ENCODE data around the gene NUP58. TPM values are rescaled to one million over a fixed set of nuclear protein-coding genes. Genes with fewer than 3 reads are reported as not detected.

NUP58 gene
- total RNA-seq, 1 experiment from 2014 or later: 101 TPM

DNA sequence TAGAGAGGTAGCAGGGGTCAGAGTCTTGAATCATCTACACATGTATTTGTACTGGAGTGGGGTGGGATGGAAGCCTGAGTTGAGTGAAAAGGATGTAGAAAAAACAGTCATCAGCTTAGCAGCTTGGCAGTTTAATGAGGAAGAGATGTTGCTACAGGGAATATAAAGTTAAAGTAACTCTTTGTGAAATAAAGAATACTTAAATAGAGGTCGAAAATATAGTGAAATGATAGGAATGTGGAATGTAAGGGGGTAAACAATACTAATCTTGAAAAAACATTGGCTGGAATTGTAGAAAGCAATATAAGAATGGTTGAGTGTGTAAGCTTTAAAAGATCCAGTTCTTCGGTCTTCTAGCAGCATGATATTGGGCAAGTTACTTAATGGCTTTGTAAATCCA, 22.7 kb downstream of the NUP58 start:
- RAD21 ChIA-PET (ENCODE audit: low non-redundant PET in 1 of 2, low total read pairs in 2 of 2, uncharacterized antibody in 2 of 2, unreplicated experiment in 2 of 2): no interaction called here
- Histone ChIP-seq H3K9me2 (ENCODE audit: insufficient read depth) (no peaks in the 10 kb centered on the region), H3K4me3 (replicated peaks in 1 of 2; ENCODE audit: low read depth in 1 of 2, low read length in 2 of 2) (no peak overlapping the region), H3K9me3 (ENCODE audit: control insufficient read depth in 1 of 2, insufficient read depth in 1 of 2, low read depth in 1 of 2, low read length in 2 of 2) (no peaks in the 10 kb centered on the region), H3K4me2 (ENCODE audit: low read length) (no peak overlapping the region), H3K27me3 (ENCODE audit: insufficient read depth, low read length) (no peaks in the 10 kb centered on the region), H3K4me1 (ENCODE audit: control insufficient read depth in 1 of 2, insufficient read depth in 2 of 2, low read length in 2 of 2) (no peaks in the 10 kb centered on the region), H2AFZ (ENCODE audit: low read depth, low read length, poor library complexity, severe bottlenecking) (no peak overlapping the region), H3K27ac (ENCODE audit: low read depth, low read length) (no peak overlapping the region), H4K20me1 (ENCODE audit: insufficient read depth) (peaks cover 7% of the 10 kb centered on the region; the same call in 1 of the 2 replicates), H3K9ac (ENCODE audit: low read length) (no peak overlapping the region), H3K36me3 (ENCODE audit: control insufficient read depth in 1 of 2, insufficient read depth in 2 of 2, low read length in 2 of 2) (peaks cover 65 to 80% of the 10 kb centered on the region in 2 experiments), H3K79me2 (ENCODE audit: insufficient read depth, low read length) (peaks cover 45% of the 10 kb centered on the region)
- intact Hi-C loops (cut with micrococcal nuclease): no loop called here
- POLR2A ChIA-PET: no interaction called here
- ATAC-seq (no peak), DNase-seq (ENCODE audit: low read depth, low spot score) (no peak)
- CTCF ChIA-PET: no interaction called here
- BruUV-seq (replicated peaks): no TSS peak
- TF ChIP-seq EZH2phosphoT487 (IDR thresholded peaks at IDR 0.05; ENCODE audit: borderline replicate concordance): no peak
- no peak for TF ChIP-seq JUND (IDR thresholded peaks at IDR 0.05)
- TF ChIP-seq SP1 (IDR thresholded peaks at IDR 0.05; ENCODE audit: low read depth): no peak
- TF ChIP-seq RAD21 (IDR thresholded peaks at IDR 0.05; ENCODE audit: low read depth): no peak
- no peak for TF ChIP-seq SRF (IDR thresholded peaks at IDR 0.05; ENCODE audit: low read depth)
- TF ChIP-seq ELF1 (IDR thresholded peaks at IDR 0.05; ENCODE audit: borderline replicate concordance, low read depth): no peak
- no peak for TF ChIP-seq CEBPB (IDR thresholded peaks at IDR 0.05; ENCODE audit: low read depth)
- no peak for TF ChIP-seq POLR2AphosphoS5 (IDR thresholded peaks at IDR 0.05; ENCODE audit: low read depth, low read length)

- intact Hi-C loops (cut with micrococcal nuclease): no loop called here
- Histone ChIP-seq H3K4me2 (ENCODE audit: low read length) (no peak overlapping the region), H3K27ac (ENCODE audit: low read depth, low read length) (no peak overlapping the region), H3K36me3 (ENCODE audit: control insufficient read depth in 1 of 2, insufficient read depth in 2 of 2, low read length in 2 of 2) (peaks cover 58 to 77% of the 10 kb centered on the region in 2 experiments), H3K4me3 (replicated peaks in 1 of 2; ENCODE audit: low read depth in 1 of 2, low read length in 2 of 2) (no peak overlapping the region), H4K20me1 (ENCODE audit: insufficient read depth) (peaks cover 11% of the 10 kb centered on the region; the same call in 1 of the 2 replicates), H3K9me2 (ENCODE audit: insufficient read depth) (no peaks in the 10 kb centered on the region), H3K27me3 (ENCODE audit: insufficient read depth, low read length) (no peaks in the 10 kb centered on the region), H3K4me1 (ENCODE audit: control insufficient read depth in 1 of 2, insufficient read depth in 2 of 2, low read length in 2 of 2) (no peaks in the 10 kb centered on the region), H2AFZ (ENCODE audit: low read depth, low read length, poor library complexity, severe bottlenecking) (no peak overlapping the region), H3K79me2 (ENCODE audit: insufficient read depth, low read length) (peaks cover 52% of the 10 kb centered on the region), H3K9ac (ENCODE audit: low read length) (no peak overlapping the region), H3K9me3 (ENCODE audit: control insufficient read depth in 1 of 2, insufficient read depth in 1 of 2, low read depth in 1 of 2, low read length in 2 of 2) (no peaks in the 10 kb centered on the region)
- ATAC-seq: no peak
- TF ChIP-seq, protein P1, sequence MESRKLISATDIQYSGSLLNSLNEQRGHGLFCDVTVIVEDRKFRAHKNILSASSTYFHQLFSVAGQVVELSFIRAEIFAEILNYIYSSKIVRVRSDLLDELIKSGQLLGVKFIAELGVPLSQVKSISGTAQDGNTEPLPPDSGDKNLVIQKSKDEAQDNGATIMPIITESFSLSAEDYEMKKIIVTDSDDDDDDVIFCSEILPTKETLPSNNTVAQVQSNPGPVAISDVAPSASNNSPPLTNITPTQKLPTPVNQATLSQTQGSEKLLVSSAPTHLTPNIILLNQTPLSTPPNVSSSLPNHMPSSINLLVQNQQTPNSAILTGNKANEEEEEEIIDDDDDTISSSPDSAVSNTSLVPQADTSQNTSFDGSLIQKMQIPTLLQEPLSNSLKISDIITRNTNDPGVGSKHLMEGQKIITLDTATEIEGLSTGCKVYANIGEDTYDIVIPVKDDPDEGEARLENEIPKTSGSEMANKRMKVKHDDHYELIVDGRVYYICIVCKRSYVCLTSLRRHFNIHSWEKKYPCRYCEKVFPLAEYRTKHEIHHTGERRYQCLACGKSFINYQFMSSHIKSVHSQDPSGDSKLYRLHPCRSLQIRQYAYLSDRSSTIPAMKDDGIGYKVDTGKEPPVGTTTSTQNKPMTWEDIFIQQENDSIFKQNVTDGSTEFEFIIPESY (IDR thresholded peaks at IDR 0.05; ENCODE audit: extremely low read depth, insufficient replicate concordance, low read length): no peak
- TF ChIP-seq ZFX (IDR thresholded peaks at IDR 0.05) (no peak), SRF (IDR thresholded peaks at IDR 0.05; ENCODE audit: low read depth) (no peak), POLR2A (IDR thresholded peaks at IDR 0.05; ENCODE audit: borderline replicate concordance, extremely low read depth, insufficient read depth, insufficient read length) (no peak), SP1 (IDR thresholded peaks at IDR 0.05; ENCODE audit: low read depth) (no peak), EGR1 (IDR thresholded peaks at IDR 0.05; ENCODE audit: low read depth) (no peak), CBX3 (IDR thresholded peaks at IDR 0.05; ENCODE audit: low read depth) (no peak), JUND (IDR thresholded peaks at IDR 0.05) (no peak), SIN3A (IDR thresholded peaks at IDR 0.05; ENCODE audit: low read depth) (no peak)
- ChIA-PET CTCF (no interaction called here), RAD21 (ENCODE audit: low non-redundant PET in 1 of 2, low total read pairs in 2 of 2, uncharacterized antibody in 2 of 2, unreplicated experiment in 2 of 2) (no interaction called here), POLR2A (no interaction called here)
- no peak for DNase-seq (ENCODE audit: low read depth, low spot score)
- BruUV-seq (replicated peaks): no TSS peak
These were observed 28.3 kb downstream of the NUP58 start for GRCh38 chr13:25329706-25330105.

Data from HCT116 (cell line).